ENCODE measurements around the gene KLRF2.

The KLRF2 gene

DNA sequence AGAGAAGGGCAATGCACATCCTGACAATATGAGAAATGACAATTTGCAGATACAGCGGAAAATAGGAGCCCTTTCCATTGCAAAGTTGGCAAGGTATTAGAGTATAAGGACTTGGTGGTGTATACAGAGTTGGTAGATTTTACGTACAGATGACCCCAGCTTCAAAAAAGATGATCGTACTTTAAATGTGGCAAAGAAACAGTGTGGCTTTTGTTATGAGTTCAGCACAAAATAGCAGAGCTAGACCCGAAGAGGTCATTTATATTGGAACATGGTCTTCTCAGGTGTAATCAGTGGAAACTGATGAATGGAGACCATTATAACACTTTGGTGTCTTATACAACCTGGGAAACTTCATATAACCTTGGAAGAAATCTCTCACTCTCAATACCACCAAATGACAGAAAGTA, 14.4 kb upstream of the KLRF2 start:
- H3K27ac ChIP-seq (ENCODE audit: extremely low read depth, low read depth, low read length), result no peak overlapping the region
- no peaks in the 10 kb centered on the region for H3K4me1 ChIP-seq (ENCODE audit: control insufficient read depth, insufficient read depth, low read length)
- no peaks in the 10 kb centered on the region for H3K36me3 ChIP-seq (ENCODE audit: control insufficient read depth in 2 of 2, insufficient read depth in 1 of 2, low read length in 2 of 2)
- TF ChIP-seq SALL2 (tag by site-specific recombination; IDR thresholded peaks at IDR 0.05; ENCODE audit: borderline replicate concordance) (no peak), ZNF654 (tag by site-specific recombination; IDR thresholded peaks at IDR 0.05; ENCODE audit: low read depth) (no peak), ZNF645 (tag by site-specific recombination; IDR thresholded peaks at IDR 0.05) (no peak), ZNF423 (tag by site-specific recombination; IDR thresholded peaks at IDR 0.05) (no peak), ZNF148 (tag by site-specific recombination; IDR thresholded peaks at IDR 0.05; ENCODE audit: borderline replicate concordance) (no peak), ZBTB1 (tag by site-specific recombination; IDR thresholded peaks at IDR 0.05) (no peak), ZNF660 (tag by site-specific recombination; IDR thresholded peaks at IDR 0.05) (no peak), ZNF302 (tag by site-specific recombination; IDR thresholded peaks at IDR 0.05; ENCODE audit: low read depth) (no peak), ZNF626 (tag by site-specific recombination; IDR thresholded peaks at IDR 0.05) (no peak), ZNF266 (tag by site-specific recombination; IDR thresholded peaks at IDR 0.05; ENCODE audit: low read depth) (no peak), ZNF785 (tag by site-specific recombination; IDR thresholded peaks at IDR 0.05) (no peak), ZBTB17 (tag by site-specific recombination; IDR thresholded peaks at IDR 0.05) (no peak), PRDM1 (tag by site-specific recombination; IDR thresholded peaks at IDR 0.05) (no peak), ZNF677 (tag by site-specific recombination; IDR thresholded peaks at IDR 0.05) (no peak), FEZF1 (tag by site-specific recombination; IDR thresholded peaks at IDR 0.05) (no peak), ZNF791 (tag by site-specific recombination; IDR thresholded peaks at IDR 0.05) (no peak)
- TF ChIP-seq, protein P1, sequence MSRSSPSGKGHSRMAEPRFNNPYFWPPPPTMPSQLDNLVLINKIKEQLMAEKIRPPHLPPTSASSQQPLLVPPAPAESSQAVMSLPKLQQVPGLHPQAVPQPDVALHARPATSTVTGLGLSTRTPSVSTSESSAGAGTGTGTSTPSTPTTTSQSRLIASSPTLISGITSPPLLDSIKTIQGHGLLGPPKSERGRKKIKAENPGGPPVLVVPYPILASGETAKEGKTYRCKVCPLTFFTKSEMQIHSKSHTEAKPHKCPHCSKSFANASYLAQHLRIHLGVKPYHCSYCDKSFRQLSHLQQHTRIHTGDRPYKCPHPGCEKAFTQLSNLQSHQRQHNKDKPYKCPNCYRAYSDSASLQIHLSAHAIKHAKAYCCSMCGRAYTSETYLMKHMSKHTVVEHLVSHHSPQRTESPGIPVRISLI (tag by site-specific recombination; IDR thresholded peaks at IDR 0.05), result no peak
- POLR2A ChIA-PET, result no interaction called here
- H3K4me3 ChIP-seq (ENCODE audit: low read depth, low read length), result no peak overlapping the region
- CTCF ChIA-PET, result interaction anchor here (0.6 kb wide), 1 partner anchor 53 kb away, joined by 3 read pairs; no protein-coding TSS in a partner anchor
- no peaks in the 10 kb centered on the region for H3K9me3 ChIP-seq (ENCODE audit: control insufficient read depth, insufficient read depth, low read depth, low read length)

GRCh38 chr12:9867531-9867930, 13.8 kb upstream of the KLRF2 start:
- Histone ChIP-seq H3K9me3 (ENCODE audit: control insufficient read depth, insufficient read depth, low read depth, low read length) (no peaks in the 10 kb centered on the region), H3K4me1 (ENCODE audit: control insufficient read depth, insufficient read depth, low read length) (no peaks in the 10 kb centered on the region), H3K36me3 (ENCODE audit: control insufficient read depth in 2 of 2, insufficient read depth in 1 of 2, low read length in 2 of 2) (no peaks in the 10 kb centered on the region), H3K4me3 (ENCODE audit: low read depth, low read length) (no peak overlapping the region), H3K27ac (ENCODE audit: extremely low read depth, low read depth, low read length) (no peak overlapping the region)
- CTCF ChIA-PET, result interaction anchor here (0.6 kb wide), 1 partner anchor 17 kb away, joined by 3 read pairs; no protein-coding TSS in a partner anchor
- POLR2A ChIA-PET, result no interaction called here
- TF ChIP-seq GLIS2 (tag by site-specific recombination; IDR thresholded peaks at IDR 0.05) (no peak), ZSCAN5A (tag by site-specific recombination; IDR thresholded peaks at IDR 0.05) (no peak), ZNF19 (tag by site-specific recombination; IDR thresholded peaks at IDR 0.05; ENCODE audit: low read depth) (no peak), ZNF266 (tag by site-specific recombination; IDR thresholded peaks at IDR 0.05; ENCODE audit: low read depth) (no peak), ZNF776 (tag by site-specific recombination; IDR thresholded peaks at IDR 0.05; ENCODE audit: borderline replicate concordance) (no peak), ZNF645 (tag by site-specific recombination; IDR thresholded peaks at IDR 0.05) (no peak), SETDB1 (IDR thresholded peaks at IDR 0.05; ENCODE audit: insufficient read length, low read length) (no peak), ZNF704 (tag by site-specific recombination; IDR thresholded peaks at IDR 0.05) (no peak)

Data from HEK293 (cell line).